H9 (cell line): Measurements from ENCODE around the gene CRHR2. TPM values are rescaled to one million over a fixed set of nuclear protein-coding genes. Genes with fewer than 3 reads are reported as not detected.

Experiments
- DNase-seq: peaks from one replicate; pipeline ENCODE4 v3.0.0-alpha.2; 2017
- H2AFZ ChIP-seq: one replicate; pipeline ENCODE4 v1.6.1; 2013; ENCODE audit warnings: mild to moderate bottlenecking, low read length, control low read depth, moderate library complexity
- H2AK5ac ChIP-seq: 2 replicates; pipeline ENCODE4 v1.6.1; 2013; ENCODE audit warnings: low read length, control low read depth, mixed read lengths; ENCODE audit not compliant: insufficient read length
- H2BK120ac ChIP-seq: one replicate; pipeline ENCODE4 v1.6.1; 2013; ENCODE audit warnings: low read depth, mild to moderate bottlenecking, low read length, control low read depth, inconsistent platforms; ENCODE audit not compliant: poor library complexity, severe bottlenecking
- H2BK12ac ChIP-seq: 2 replicates; pipeline ENCODE4 v1.6.1; 2013; ENCODE audit warnings: low read length, control low read depth, mixed read lengths, low read depth; ENCODE audit not compliant: insufficient read length
- H2BK15ac ChIP-seq: 2 replicates; pipeline ENCODE4 v1.6.1; 2013; ENCODE audit warnings: low read depth, low read length, control low read depth
- H2BK20ac ChIP-seq: one replicate; pipeline ENCODE4 v1.6.1; 2013; ENCODE audit warnings: low read depth, mild to moderate bottlenecking, low read length, control low read depth, inconsistent platforms; ENCODE audit not compliant: poor library complexity, severe bottlenecking
- H2BK5ac ChIP-seq: 2 replicates; pipeline ENCODE4 v1.6.1; 2013; ENCODE audit warnings: low read length, control low read depth, mixed read lengths; ENCODE audit not compliant: insufficient read length
- H3K14ac ChIP-seq: 2 replicates; pipeline ENCODE4 v1.6.1; 2013; ENCODE audit warnings: low read length, control low read depth; ENCODE audit not compliant: insufficient read depth
- H3K18ac ChIP-seq: 2 replicates; pipeline ENCODE4 v1.6.1; 2013; ENCODE audit warnings: low read depth, mild to moderate bottlenecking, mixed read lengths, low read length, control low read depth; ENCODE audit not compliant: insufficient read length
- H3K23ac ChIP-seq: 2 replicates; pipeline ENCODE4 v1.6.1; 2013; ENCODE audit warnings: low read length, control low read depth, mixed read lengths, low read depth; ENCODE audit not compliant: insufficient read length
- H3K23me2 ChIP-seq: 2 replicates; pipeline ENCODE4 v1.6.1; 2013; ENCODE audit warnings: low read depth, mild to moderate bottlenecking, mixed read lengths, low read length, control low read depth; ENCODE audit not compliant: insufficient read length, poor library complexity, severe bottlenecking
- H3K27ac ChIP-seq: 2 replicates; pipeline ENCODE4 v1.5.1; 2013; ENCODE audit warnings: low read length, control low read depth, mixed read lengths, low read depth; ENCODE audit not compliant: insufficient read length
- H3K27me3 ChIP-seq: 2 replicates; pipeline ENCODE4 v1.6.1; 2013; ENCODE audit warnings: low read length, control low read depth, inconsistent platforms; ENCODE audit not compliant: insufficient read depth
- H3K4ac ChIP-seq: 2 replicates; pipeline ENCODE4 v1.6.1; 2013; ENCODE audit warnings: low read depth, mild to moderate bottlenecking, control low read depth, inconsistent platforms, low read length, moderate library complexity
- H3K4me1 ChIP-seq: 2 replicates; pipeline ENCODE4 v1.6.1; 2013; ENCODE audit warnings: low read length, control low read depth, inconsistent platforms; ENCODE audit not compliant: insufficient read depth
- H3K4me2 ChIP-seq: 2 replicates; pipeline ENCODE4 v1.6.1; 2013; ENCODE audit warnings: low read length, control low read depth, mixed read lengths; ENCODE audit not compliant: insufficient read length, insufficient read depth
- H3K56ac ChIP-seq: 2 replicates; pipeline ENCODE4 v1.6.1; 2013; ENCODE audit warnings: low read depth, mild to moderate bottlenecking, mixed read lengths, low read length, control low read depth; ENCODE audit not compliant: insufficient read length
- H3K79me1 ChIP-seq: 2 replicates; pipeline ENCODE4 v1.6.1; 2013; ENCODE audit warnings: low read depth, mild to moderate bottlenecking, moderate library complexity, low read length, control low read depth, inconsistent platforms; ENCODE audit not compliant: insufficient read depth, poor library complexity, severe bottlenecking
- H3K79me2 ChIP-seq: 2 replicates; pipeline ENCODE4 v1.6.1; 2013; ENCODE audit warnings: low read length, control low read depth, inconsistent platforms; ENCODE audit not compliant: insufficient read depth
- H3K9ac ChIP-seq: 2 replicates; pipeline ENCODE4 v1.6.1; 2013; ENCODE audit warnings: low read length, control low read depth, mixed read lengths; ENCODE audit not compliant: insufficient read length; ENCODE audit errors: extremely low read depth
- H3K9me3 ChIP-seq: one replicate; pipeline ENCODE4 v1.6.1; 2013; ENCODE audit warnings: low read depth, low read length, inconsistent platforms; ENCODE audit not compliant: control insufficient read depth
- H3T11ph ChIP-seq: one replicate; pipeline ENCODE4 v1.6.1; 2013; ENCODE audit warnings: mild to moderate bottlenecking, low read length, control low read depth, inconsistent platforms
- H4K20me1 ChIP-seq: one replicate; pipeline ENCODE4 v1.6.1; 2013; ENCODE audit not compliant: control insufficient read depth, insufficient read length, insufficient read depth
- H4K5ac ChIP-seq: 2 replicates; pipeline ENCODE4 v1.6.1; 2013; ENCODE audit warnings: low read depth, mild to moderate bottlenecking, mixed read lengths, low read length, control low read depth; ENCODE audit not compliant: insufficient read length
- H4K8ac ChIP-seq: replicated peaks from 2 replicates; pipeline ENCODE4 v1.6.1; 2013; ENCODE audit warnings: low read length, control low read depth, mixed read lengths, low read depth; ENCODE audit not compliant: insufficient read length
- H4K91ac ChIP-seq: 2 replicates; pipeline ENCODE4 v1.6.1; 2013; ENCODE audit warnings: low read depth, mild to moderate bottlenecking, moderate library complexity, mixed read lengths, low read length, control low read depth; ENCODE audit not compliant: insufficient read length
- H3K27ac Mint-ChIP-seq, 3 experiments: 2 replicates in 2 of 3; 3 replicates in 1 of 3; pipeline ENCODE4 v1.8.0; 2020 to 2021; ENCODE audit warnings: mixed read lengths in 3 of 3, mild to moderate bottlenecking in 1 of 3, moderate library complexity in 1 of 3
- H3K27me3 Mint-ChIP-seq: 2 replicates; pipeline ENCODE4 v1.8.0; 2021; ENCODE audit warnings: low read depth, mild to moderate bottlenecking, moderate library complexity, mixed read lengths
- H3K36me3 Mint-ChIP-seq, 3 experiments: 2 replicates in 2 of 3; 3 replicates in 1 of 3; pipeline ENCODE4 v1.8.0; 2020 to 2021; ENCODE audit warnings: low read depth in 3 of 3, mixed read lengths in 3 of 3; ENCODE audit not compliant: insufficient read depth in 1 of 3
- H3K4me1 Mint-ChIP-seq, 2 experiments: 2 replicates each; pipeline ENCODE4 v1.8.0; 2020; ENCODE audit warnings: mixed read lengths in 2 of 2
- H3K4me3 Mint-ChIP-seq, 2 experiments: 2 replicates in 1 of 2; 3 replicates in 1 of 2; pipeline ENCODE4 v1.8.0; 2020 to 2021; ENCODE audit warnings: mild to moderate bottlenecking in 2 of 2, mixed read lengths in 2 of 2, moderate library complexity in 1 of 2
- H3K9me3 Mint-ChIP-seq, 2 experiments: 2 replicates in 1 of 2; 3 replicates in 1 of 2; pipeline ENCODE4 v1.8.0; 2020; ENCODE audit warnings: mild to moderate bottlenecking in 2 of 2, mixed read lengths in 2 of 2, moderate library complexity in 1 of 2
- WGBS: extraction: QIAGEN DNeasy Blood & Tissue Kit; methylation state at CpG from one replicate; pipeline ENCODE4 v1.1.7; 2013; ENCODE audit warnings: missing lambda C conversion rate, low lambda C conversion rate, mixed read lengths; ENCODE audit not compliant: insufficient read length; ENCODE audit errors: extremely low coverage; 5-methylcytosine and 5-hydroxymethylcytosine counted together
- total RNA-seq: library from RNA; stranded (reverse); gene quantifications from 2 replicates; pipeline ENCODE4 v1.2.1, GENCODE V29; 2021
- TF ChIP-seq, protein P1 (sequence below): fragments of 200-600 bp; sonication (generic); conservative IDR thresholded peaks from 3 replicates; pipeline ENCODE4 v1.8.0; 2021; ENCODE audit warnings: antibody characterized with exemption, mild to moderate bottlenecking

Gene CRHR2
- total RNA-seq, 1 experiment from 2014 or later, result 0.07 TPM

DNA sequence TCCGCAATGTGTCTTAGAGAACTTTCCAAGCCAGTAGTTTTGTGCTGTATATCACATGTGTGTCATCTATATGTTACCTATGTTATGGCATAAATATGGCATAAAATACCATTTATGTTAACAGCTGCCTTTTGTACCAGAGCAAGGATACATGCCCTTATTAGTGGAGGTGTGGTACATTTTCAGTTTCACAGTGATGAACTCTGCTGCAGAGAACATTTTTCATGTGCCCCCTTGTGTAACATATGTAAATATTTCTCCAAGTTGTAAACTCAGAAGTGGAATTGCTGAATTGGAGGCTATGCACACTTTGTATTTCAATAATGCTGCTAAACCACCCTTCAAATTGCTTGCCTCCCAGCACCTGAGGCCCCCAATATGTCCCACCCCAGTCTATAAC is 31.9 kb upstream of the CRHR2 start:
- Histone ChIP-seq H3K4me2 (no peak overlapping the region), H2BK12ac (no peak overlapping the region), H4K5ac (no peak overlapping the region), H2BK15ac (no peak overlapping the region), H3K18ac (no peak overlapping the region), H4K91ac (no peak overlapping the region), H3K9me3 (no peaks in the 10 kb centered on the region), H3K79me2 (no peaks in the 10 kb centered on the region), H3K4me1 (no peaks in the 10 kb centered on the region), H3K79me1 (no peaks in the 10 kb centered on the region), H3K4ac (no peak overlapping the region), H3K14ac (no peak overlapping the region), H4K20me1 (no peaks in the 10 kb centered on the region), H3K23me2 (no peaks in the 10 kb centered on the region), H3K23ac (no peak overlapping the region), H2BK120ac (no peak overlapping the region), H3K9ac (no peak overlapping the region), H3K27me3 (no peaks in the 10 kb centered on the region; the same call in 1 of the 2 replicates), H4K8ac (no peak overlapping the region), H2AK5ac (no peak overlapping the region), H3K56ac (no peak overlapping the region), H2BK5ac (no peak overlapping the region), H3T11ph (no peak overlapping the region), H3K27ac (no peak overlapping the region), H2BK20ac (no peak overlapping the region), H2AFZ (no peak overlapping the region)
- Mint-ChIP-seq H3K27ac (no peak overlapping the region), H3K9me3 (peaks cover 20% of the 10 kb centered on the region in 2 experiments), H3K27me3 (peaks cover 14% of the 10 kb centered on the region), H3K36me3 (peaks cover 13 to 17% (median 14%) of the 10 kb centered on the region in 3 experiments), H3K4me3 (no peak overlapping the region), H3K4me1 (peaks cover 4 to 9% of the 10 kb centered on the region in 2 experiments; a peak in 3 of 4 replicates)
- no CpG with 5 or more reads among the region's 1 CpG for WGBS
- TF ChIP-seq, protein P1, sequence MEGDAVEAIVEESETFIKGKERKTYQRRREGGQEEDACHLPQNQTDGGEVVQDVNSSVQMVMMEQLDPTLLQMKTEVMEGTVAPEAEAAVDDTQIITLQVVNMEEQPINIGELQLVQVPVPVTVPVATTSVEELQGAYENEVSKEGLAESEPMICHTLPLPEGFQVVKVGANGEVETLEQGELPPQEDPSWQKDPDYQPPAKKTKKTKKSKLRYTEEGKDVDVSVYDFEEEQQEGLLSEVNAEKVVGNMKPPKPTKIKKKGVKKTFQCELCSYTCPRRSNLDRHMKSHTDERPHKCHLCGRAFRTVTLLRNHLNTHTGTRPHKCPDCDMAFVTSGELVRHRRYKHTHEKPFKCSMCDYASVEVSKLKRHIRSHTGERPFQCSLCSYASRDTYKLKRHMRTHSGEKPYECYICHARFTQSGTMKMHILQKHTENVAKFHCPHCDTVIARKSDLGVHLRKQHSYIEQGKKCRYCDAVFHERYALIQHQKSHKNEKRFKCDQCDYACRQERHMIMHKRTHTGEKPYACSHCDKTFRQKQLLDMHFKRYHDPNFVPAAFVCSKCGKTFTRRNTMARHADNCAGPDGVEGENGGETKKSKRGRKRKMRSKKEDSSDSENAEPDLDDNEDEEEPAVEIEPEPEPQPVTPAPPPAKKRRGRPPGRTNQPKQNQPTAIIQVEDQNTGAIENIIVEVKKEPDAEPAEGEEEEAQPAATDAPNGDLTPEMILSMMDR, result no peak
- no peak for DNase-seq
